Large intestine (tissue), 3 donors: Measurements from ENCODE around the gene SEMA6C. TPM values are rescaled to one million over a fixed set of nuclear protein-coding genes. Genes with fewer than 3 reads are reported as not detected.

Source experiments
- DNase-seq, 2 donors: peaks; one replicate each; pipeline versions ENCODE4 v3.0.0 to v3.0.0-alpha.2; 2013
- H3K27ac ChIP-seq: one replicate; pipeline ENCODE4 v1.5.1; 2013; ENCODE audit warnings: low read length
- H3K27me3 ChIP-seq: 2 replicates; pipeline ENCODE4 v1.6.1; 2013; ENCODE audit warnings: low read length; ENCODE audit not compliant: control insufficient read depth, insufficient read depth
- H3K36me3 ChIP-seq: 2 replicates; pipeline ENCODE4 v1.6.1; 2013; ENCODE audit warnings: low read length; ENCODE audit not compliant: control insufficient read depth, insufficient read depth
- H3K4me1 ChIP-seq: one replicate; pipeline ENCODE4 v1.6.1; 2013; ENCODE audit warnings: low read length; ENCODE audit not compliant: control insufficient read depth, insufficient read depth
- H3K4me3 ChIP-seq: one replicate; pipeline ENCODE4 v1.5.1; 2013; ENCODE audit warnings: low read length
- H3K9me3 ChIP-seq: one replicate; pipeline ENCODE4 v1.6.1; 2013; ENCODE audit warnings: mild to moderate bottlenecking, low read depth, low read length, moderate library complexity; ENCODE audit not compliant: control insufficient read depth
- WGBS: methylation state at CpG from one replicate; pipeline ENCODE4 v1.1.5; 2013; ENCODE audit warnings: low lambda C conversion rate; ENCODE audit not compliant: insufficient coverage; 5-methylcytosine and 5-hydroxymethylcytosine counted together
- polyA plus RNA-seq: library from polyadenylated mRNA; unstranded; fragments of 120-200 nt; gene quantifications from one replicate; pipeline ENCODE4 v1.2.1, GENCODE V29; 2013

Gene SEMA6C
- polyA plus RNA-seq, 1 donor, result 23.4 TPM

DNA sequence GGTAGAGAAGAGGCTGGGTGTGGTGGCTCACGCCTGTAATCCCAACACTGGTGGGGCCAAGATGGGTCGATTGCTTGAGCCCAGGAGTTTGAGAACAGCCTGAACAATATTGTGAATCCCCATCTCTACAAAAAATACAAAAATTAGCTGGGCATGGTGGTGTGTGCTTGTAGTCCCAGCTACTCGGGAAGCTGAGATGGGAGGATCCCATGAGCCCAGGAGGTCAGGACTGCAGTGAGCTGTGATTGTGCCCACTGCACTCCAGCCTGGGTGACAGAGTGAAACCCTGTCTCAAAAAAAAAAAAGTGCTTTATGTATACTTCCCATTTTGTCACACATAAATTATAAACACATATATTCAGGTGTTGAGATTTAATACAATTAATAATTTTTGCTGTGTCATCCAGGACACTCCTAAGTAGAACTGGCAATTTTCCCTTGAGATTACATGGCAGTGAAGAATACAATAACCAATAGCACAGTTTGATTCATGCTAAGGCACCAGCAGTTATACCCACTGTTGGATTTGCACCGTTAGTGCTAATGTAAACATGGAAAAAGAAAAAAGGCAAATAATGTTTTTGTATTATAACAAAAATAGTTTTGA, 60.4 kb downstream of the SEMA6C start:
- WGBS, result 100% methylated on average over 1 of the region's 4 CpGs
- no peaks in the 10 kb centered on the region for H3K27me3 ChIP-seq
- no peaks in the 10 kb centered on the region for H3K36me3 ChIP-seq
- H3K9me3 ChIP-seq, result no peaks in the 10 kb centered on the region
- no peak overlapping the region for H3K27ac ChIP-seq
- DNase-seq, result no peak
- H3K4me1 ChIP-seq, result no peaks in the 10 kb centered on the region
- H3K4me3 ChIP-seq, result no peak overlapping the region

Other genes with a start within 250 kb of the SEMA6C start
- 56.7 TPM for gene SETDB1, start 220.3 kb downstream of the SEMA6C start, polyA plus RNA-seq
- 310 TPM for gene CERS2, start 171.8 kb downstream of the SEMA6C start, polyA plus RNA-seq
- gene ANXA9, start 164.3 kb downstream of the SEMA6C start, polyA plus RNA-seq, result 3.2 TPM
- gene MINDY1, start 139.7 kb downstream of the SEMA6C start, polyA plus RNA-seq, result 24.5 TPM
- gene PRUNE1, start 138.2 kb downstream of the SEMA6C start, polyA plus RNA-seq, result 25.8 TPM
- gene BNIPL, start 110.0 kb downstream of the SEMA6C start, polyA plus RNA-seq, result 1.3 TPM
- gene C1orf56, start 98.9 kb downstream of the SEMA6C start, polyA plus RNA-seq, result 7.0 TPM
- gene CDC42SE1, start 87.0 kb downstream of the SEMA6C start, polyA plus RNA-seq, result 58.2 TPM
- 17.4 TPM for gene MLLT11, start 86.2 kb downstream of the SEMA6C start, polyA plus RNA-seq
- 11.6 TPM for gene GABPB2, start 75.9 kb downstream of the SEMA6C start, polyA plus RNA-seq
- 5.0 TPM for gene TNFAIP8L2, start 10.0 kb upstream of the SEMA6C start, polyA plus RNA-seq
- 10.7 TPM for gene LYSMD1, start 19.3 kb upstream of the SEMA6C start, polyA plus RNA-seq
- 38.7 TPM for gene SCNM1, start 19.5 kb upstream of the SEMA6C start, polyA plus RNA-seq
- gene TMOD4, start 29.4 kb upstream of the SEMA6C start, polyA plus RNA-seq, result 0.64 TPM
- 43.7 TPM for gene VPS72, start 43.6 kb upstream of the SEMA6C start, polyA plus RNA-seq
- 32.9 TPM for gene PIP5K1A, start 51.9 kb upstream of the SEMA6C start, polyA plus RNA-seq
- gene PSMD4, start 108.1 kb upstream of the SEMA6C start, polyA plus RNA-seq, result 118 TPM
- gene ZNF687, start 135.7 kb upstream of the SEMA6C start, polyA plus RNA-seq, result 21.3 TPM
- 51.9 TPM for gene PI4KB, start 180.8 kb upstream of the SEMA6C start, polyA plus RNA-seq
- gene RFX5, start 200.6 kb upstream of the SEMA6C start, polyA plus RNA-seq, result 41.4 TPM
- 97.9 TPM for gene SELENBP1, start 226.1 kb upstream of the SEMA6C start, polyA plus RNA-seq